HG02588 (cell line): ENCODE results near the gene MARCHF6.
"Not testable (repeated sequence)": the region's sequence is repeated elsewhere in the genome, so short reads cannot be mapped to it uniquely, and the experiment has no call there.

Experiments used
- ATAC-seq: cut with Tn5 transposase; IDR thresholded peaks from one replicate; pipeline ENCODE4 v1.9.1; 2021; ENCODE audit warnings: mild to moderate bottlenecking, moderate library complexity; ENCODE audit not compliant: unreplicated experiment

The MARCHF6 gene

GRCh38 chr5:10323588-10324488 lies 29.7 kb upstream of the MARCHF6 start:
- ATAC-seq = no peak

GRCh38 chr5:10324518-10325370 lies 28.8 kb upstream of the MARCHF6 start:
- ATAC-seq = no peak

GRCh38 chr5:10328323-10328722 lies 25.2 kb upstream of the MARCHF6 start:
- no peak for ATAC-seq

- ATAC-seq = no peak
These were observed 24.1 kb upstream of the MARCHF6 start for GRCh38 chr5:10329446-10329819.

GRCh38 chr5:10329820-10330481 lies 23.5 kb upstream of the MARCHF6 start:
- no peak for ATAC-seq

GRCh38 chr5:10330511-10331230 lies 22.8 kb upstream of the MARCHF6 start:
- ATAC-seq = no peak

GRCh38 chr5:10331341-10331796 lies 22.1 kb upstream of the MARCHF6 start:
- no peak for ATAC-seq

- no peak for ATAC-seq
These were observed 21.2 kb upstream of the MARCHF6 start for GRCh38 chr5:10332301-10332700.

- peak; percentile 68 for ATAC-seq
These were observed 20.1 kb upstream of the MARCHF6 start for GRCh38 chr5:10333154-10334006.

- no peak for ATAC-seq
These were observed 18.7 kb upstream of the MARCHF6 start for GRCh38 chr5:10334831-10335230.

GRCh38 chr5:10335711-10336470 lies 17.6 kb upstream of the MARCHF6 start:
- ATAC-seq = no peak

GRCh38 chr5:10337107-10337506 lies 16.4 kb upstream of the MARCHF6 start:
- ATAC-seq = no peak

- no peak for ATAC-seq
These were observed 15.5 kb upstream of the MARCHF6 start for GRCh38 chr5:10337986-10338385.

GRCh38 chr5:10338686-10339057 lies 14.8 kb upstream of the MARCHF6 start:
- no peak for ATAC-seq

- ATAC-seq = no peak
These were observed 14.3 kb upstream of the MARCHF6 start for GRCh38 chr5:10339058-10339811.

- no peak for ATAC-seq
These were observed 13.5 kb upstream of the MARCHF6 start for GRCh38 chr5:10339958-10340357.

GRCh38 chr5:10343486-10343885 lies 10.0 kb upstream of the MARCHF6 start:
- no peak for ATAC-seq

GRCh38 chr5:10344461-10345106 lies 8.9 kb upstream of the MARCHF6 start:
- not testable (repeated sequence) for ATAC-seq
